ENCODE results near the gene ATP6V0E2.
A peak's percentile ranks its signal among the peaks of the same experiment; 100 is the strongest.

Gene ATP6V0E2

DNA sequence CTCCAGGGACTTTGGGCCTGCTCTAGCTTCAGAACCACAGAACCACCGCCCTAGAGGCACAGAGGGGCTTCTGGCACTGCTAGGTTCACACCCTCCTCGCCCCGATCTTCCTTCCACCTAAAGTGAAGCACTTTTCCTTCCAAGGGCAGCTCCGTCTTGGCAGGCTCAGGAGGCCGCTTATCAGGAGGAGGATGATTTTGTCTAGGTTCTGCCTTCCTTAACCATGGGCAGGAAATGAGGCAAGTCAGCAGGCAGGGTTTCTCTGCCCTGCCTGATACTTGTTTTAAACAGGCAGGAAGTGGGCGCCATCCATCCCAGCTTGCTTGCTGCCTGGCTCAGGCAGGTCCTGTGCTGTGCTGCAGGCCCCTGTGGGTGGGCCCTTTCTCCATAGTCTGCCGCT is 8.3 kb upstream of the ATP6V0E2 start:
- peak overlapping the region; percentile 85 for H3K27ac Mint-ChIP-seq
- peaks cover 8% of the 10 kb centered on the region for H3K36me3 Mint-ChIP-seq (ENCODE audit: low read depth)
- peaks cover 65% of the 10 kb centered on the region for H3K4me1 Mint-ChIP-seq (ENCODE audit: low read depth)
- no peaks in the 10 kb centered on the region for H3K27me3 Mint-ChIP-seq
- H3K4me3 Mint-ChIP-seq, result peak overlapping the region; percentile 3
- no peaks in the 10 kb centered on the region for H3K9me3 Mint-ChIP-seq

DNA sequence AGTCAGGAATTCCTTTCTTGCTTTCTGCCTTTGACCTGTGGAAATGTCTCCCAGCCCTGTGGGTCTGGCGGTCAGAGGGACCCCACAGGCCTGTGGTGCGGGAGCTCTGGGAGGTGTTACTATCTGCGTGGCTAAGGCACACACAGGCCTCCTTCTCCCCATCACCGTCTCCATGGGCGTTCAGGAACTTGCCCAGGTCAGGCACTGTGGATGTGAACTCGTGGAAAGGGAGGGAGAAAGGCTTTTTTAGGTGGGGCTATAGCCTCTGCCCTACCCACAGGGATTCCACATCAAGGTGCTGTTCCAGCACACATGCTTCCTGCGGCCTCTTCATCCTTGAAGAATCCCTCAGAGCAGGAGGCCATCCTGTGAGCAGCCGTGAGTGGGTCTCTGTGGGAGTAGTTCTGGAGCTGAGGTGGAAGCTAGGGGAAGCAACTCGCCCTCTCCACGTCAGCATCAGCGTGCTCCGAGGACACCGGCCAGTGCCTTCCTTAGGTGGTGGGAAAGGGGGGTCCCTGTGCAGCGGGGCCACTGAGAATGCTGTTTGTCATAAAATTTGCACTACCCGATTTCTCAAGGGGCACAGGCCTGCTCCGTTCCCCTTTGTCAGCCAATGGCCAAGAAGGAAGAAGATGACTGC is 7.5 kb upstream of the ATP6V0E2 start:
- no peaks in the 10 kb centered on the region for H3K9me3 Mint-ChIP-seq
- peak overlapping the region; percentile 3 for H3K4me3 Mint-ChIP-seq
- H3K27ac Mint-ChIP-seq, result peak overlapping the region; percentile 86
- no peaks in the 10 kb centered on the region for H3K27me3 Mint-ChIP-seq
- H3K4me1 Mint-ChIP-seq (ENCODE audit: low read depth), result peaks cover 73% of the 10 kb centered on the region
- H3K36me3 Mint-ChIP-seq (ENCODE audit: low read depth), result peaks cover 8% of the 10 kb centered on the region

DNA sequence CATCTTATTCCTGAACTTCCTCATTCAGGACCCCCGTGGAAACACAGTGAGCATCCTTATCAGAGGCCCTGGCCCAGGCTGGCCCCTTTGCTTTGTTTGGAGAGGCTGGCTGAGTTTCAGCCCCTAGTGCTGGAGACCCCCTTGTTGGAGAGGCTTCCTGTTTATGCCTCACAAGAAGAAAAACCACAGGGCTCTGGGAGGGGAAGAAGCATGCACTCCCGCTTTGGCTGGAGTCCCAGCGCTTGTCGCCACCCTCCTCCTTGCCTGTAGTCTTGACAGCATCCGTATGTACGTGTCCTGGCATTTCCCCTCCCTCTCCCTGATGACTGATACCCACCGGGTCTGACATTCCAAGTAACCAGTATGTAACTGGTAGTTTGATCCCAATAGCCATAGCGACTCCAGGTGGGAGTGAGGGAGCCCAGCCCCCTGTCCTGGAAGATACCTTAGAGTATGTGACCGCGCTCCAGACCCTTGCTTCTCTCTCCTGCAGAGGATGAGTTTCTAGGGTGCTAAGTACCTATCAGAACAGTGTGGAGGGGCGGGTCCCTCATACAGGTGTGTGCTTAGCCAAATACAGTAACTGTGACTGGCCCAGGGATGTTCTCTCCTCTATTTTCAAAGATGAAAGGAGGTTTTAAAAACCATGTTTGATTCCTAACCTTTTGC is 6.9 kb upstream of the ATP6V0E2 start:
- Mint-ChIP-seq H3K4me3 (no peak overlapping the region), H3K36me3 (ENCODE audit: low read depth) (peaks cover 12% of the 10 kb centered on the region), H3K27me3 (no peaks in the 10 kb centered on the region), H3K4me1 (ENCODE audit: low read depth) (peaks cover 80% of the 10 kb centered on the region), H3K27ac (peak overlapping the region; percentile 63), H3K9me3 (no peaks in the 10 kb centered on the region)

DNA sequence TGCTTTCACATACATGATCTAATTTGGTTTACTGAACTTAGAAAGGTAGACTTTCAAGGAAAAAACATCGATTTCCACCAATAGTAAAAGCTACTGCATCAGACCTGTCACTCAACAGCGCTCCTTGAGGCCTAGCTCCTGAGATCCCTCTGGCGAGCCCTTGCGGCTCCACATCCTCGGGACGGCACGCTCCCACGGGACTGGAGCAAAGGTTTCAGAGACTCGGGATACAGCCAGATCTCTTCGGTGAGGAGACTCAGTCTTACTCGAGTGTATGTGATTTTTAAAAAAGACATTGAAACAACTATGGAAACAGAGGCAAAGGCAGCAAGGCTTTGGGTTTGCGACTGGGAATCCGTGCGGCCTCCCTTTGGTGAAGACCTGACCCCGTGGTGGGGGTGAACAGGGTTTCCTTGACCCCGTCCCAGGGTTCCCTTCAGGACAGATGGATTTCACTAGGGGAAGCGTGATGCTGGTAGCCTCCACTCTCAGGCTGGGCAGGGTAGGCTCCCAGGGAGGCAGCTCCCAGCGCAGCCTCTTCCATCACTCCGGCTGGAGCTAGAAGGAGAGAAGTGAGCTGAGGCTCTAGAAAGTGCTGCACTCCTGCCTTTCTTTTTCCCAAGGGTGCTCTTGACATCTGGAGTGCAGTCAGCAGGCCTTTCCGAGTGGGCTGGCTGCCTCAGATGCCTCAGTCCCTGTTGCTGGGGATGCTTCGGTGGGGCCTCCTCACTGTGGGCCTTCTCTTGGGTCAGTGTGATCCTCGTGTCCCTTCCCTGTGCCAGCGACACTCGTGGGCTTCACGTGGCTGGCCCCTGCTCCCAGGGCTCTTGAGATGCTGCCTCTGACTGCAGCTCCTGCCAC is 5.8 kb upstream of the ATP6V0E2 start:
- peaks cover 87% of the 10 kb centered on the region for H3K4me1 Mint-ChIP-seq (ENCODE audit: low read depth)

DNA sequence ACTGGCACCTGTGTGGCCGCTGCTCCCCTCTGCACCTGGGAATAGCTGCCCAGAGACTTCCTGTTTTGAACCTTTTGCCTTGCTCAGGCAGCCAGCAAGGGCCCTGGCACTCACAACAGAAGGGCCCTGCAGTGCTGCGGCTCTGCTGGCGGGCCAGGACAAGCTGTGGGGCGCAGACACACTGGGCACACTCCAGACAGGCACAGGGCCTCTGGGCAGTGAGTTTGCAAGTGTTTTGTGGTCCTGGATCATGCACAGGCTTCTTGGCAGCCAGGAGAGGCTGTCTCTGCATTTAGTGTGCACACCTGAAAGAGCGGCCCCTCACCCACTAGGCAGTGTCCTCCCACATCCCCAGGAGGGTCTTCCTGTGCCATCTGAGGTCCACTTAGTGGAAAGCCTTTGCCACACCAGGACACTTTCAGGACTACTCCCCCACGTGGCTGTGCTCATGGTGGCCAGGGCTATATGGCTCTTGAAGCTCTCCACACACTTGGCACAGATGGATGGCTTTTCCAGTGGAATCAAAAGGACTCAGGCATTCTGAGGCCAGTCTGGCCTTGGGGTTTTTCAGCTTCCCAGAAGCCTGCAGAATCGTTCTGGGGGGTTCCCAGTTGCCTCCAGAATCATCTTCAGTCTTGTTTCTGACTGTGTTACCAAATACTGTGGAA is 5.0 kb upstream of the ATP6V0E2 start:
- peak overlapping the region; percentile 70 for H3K27ac Mint-ChIP-seq
- H3K36me3 Mint-ChIP-seq (ENCODE audit: low read depth), result peaks cover 12% of the 10 kb centered on the region
- H3K4me3 Mint-ChIP-seq, result no peak overlapping the region
- no peaks in the 10 kb centered on the region for H3K9me3 Mint-ChIP-seq
- peaks cover 88% of the 10 kb centered on the region for H3K4me1 Mint-ChIP-seq (ENCODE audit: low read depth)
- H3K27me3 Mint-ChIP-seq, result no peaks in the 10 kb centered on the region

More for the DNA sequence above, 5.8 kb upstream of the ATP6V0E2 start:
- no peaks in the 10 kb centered on the region for H3K9me3 Mint-ChIP-seq
- no peaks in the 10 kb centered on the region for H3K27me3 Mint-ChIP-seq
- H3K36me3 Mint-ChIP-seq (ENCODE audit: low read depth), result peaks cover 12% of the 10 kb centered on the region
- peak overlapping the region; percentile 70 for H3K27ac Mint-ChIP-seq
- no peak overlapping the region for H3K4me3 Mint-ChIP-seq

DNA sequence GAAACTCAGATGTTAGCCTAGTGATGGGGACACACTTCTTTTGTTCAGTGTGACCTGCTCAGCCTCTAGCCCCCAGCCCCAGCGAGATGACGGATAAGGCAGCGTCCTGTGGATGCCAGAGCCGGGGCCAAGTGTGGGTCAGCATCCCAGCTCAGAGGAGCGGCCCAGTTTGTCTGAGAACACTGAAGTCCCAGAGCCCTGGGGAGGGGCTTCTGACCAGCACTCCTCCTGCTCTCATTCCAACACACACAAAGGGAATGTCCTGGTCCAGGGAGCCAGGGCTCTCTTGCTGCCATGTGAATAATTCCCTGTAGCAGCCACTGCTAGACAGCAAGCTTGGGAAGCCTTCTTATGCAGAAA is 4.5 kb upstream of the ATP6V0E2 start:
- Mint-ChIP-seq H3K27me3 (no peaks in the 10 kb centered on the region), H3K36me3 (ENCODE audit: low read depth) (peaks cover 12% of the 10 kb centered on the region), H3K4me1 (ENCODE audit: low read depth) (peaks cover 88% of the 10 kb centered on the region), H3K9me3 (no peaks in the 10 kb centered on the region), H3K27ac (peak overlapping the region; percentile 84), H3K4me3 (peak overlapping the region; percentile 67)

DNA sequence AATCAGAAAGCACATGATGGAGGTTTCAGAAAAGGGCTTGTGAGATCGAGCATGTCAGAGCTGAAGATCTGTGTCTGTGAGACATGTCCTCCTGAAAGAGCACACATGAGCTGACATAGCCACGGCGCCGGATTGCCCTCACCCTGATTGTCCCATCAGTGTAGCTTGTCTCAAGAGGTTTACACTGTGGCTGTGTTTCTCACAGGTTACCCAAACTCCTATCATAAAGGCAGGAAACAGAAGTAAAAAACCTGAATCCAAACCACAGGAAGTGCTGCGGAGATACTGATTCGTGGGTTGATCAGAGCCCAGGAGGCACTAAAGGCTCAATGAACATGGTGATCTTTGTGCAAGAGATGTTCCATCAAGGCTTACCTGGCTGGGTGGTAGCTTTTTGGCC is 3.9 kb upstream of the ATP6V0E2 start:
- H3K4me3 Mint-ChIP-seq, result peak overlapping the region; percentile 67
- H3K27ac Mint-ChIP-seq, result peak overlapping the region; percentile 84
- H3K4me1 Mint-ChIP-seq (ENCODE audit: low read depth), result peaks cover 90% of the 10 kb centered on the region
- no peaks in the 10 kb centered on the region for H3K9me3 Mint-ChIP-seq
- no peaks in the 10 kb centered on the region for H3K27me3 Mint-ChIP-seq
- H3K36me3 Mint-ChIP-seq (ENCODE audit: low read depth), result peaks cover 12% of the 10 kb centered on the region

DNA sequence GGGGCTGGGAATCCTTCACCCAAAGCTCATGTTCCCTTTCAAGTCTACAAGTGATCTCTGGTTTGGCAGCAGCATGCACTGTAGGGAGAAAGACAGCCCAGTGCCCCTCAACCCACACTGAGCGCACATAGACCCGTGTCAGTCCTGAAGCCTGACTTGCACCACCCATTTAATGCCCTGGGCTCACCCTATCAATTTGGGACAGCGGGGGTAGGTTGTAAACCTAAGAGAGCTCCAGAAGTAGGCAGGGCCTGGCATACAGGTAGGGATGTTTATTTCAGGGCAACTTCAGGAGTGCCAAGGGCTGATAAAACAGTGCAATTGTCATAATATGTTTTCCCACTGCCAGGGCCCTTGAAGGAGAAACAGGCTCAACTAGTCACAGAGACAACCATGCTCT is 3.5 kb upstream of the ATP6V0E2 start:
- H3K4me1 Mint-ChIP-seq (ENCODE audit: low read depth), result peaks cover 90% of the 10 kb centered on the region
- H3K36me3 Mint-ChIP-seq (ENCODE audit: low read depth), result peaks cover 10% of the 10 kb centered on the region
- no peaks in the 10 kb centered on the region for H3K27me3 Mint-ChIP-seq
- H3K27ac Mint-ChIP-seq, result peak overlapping the region; percentile 84
- peak overlapping the region; percentile 67 for H3K4me3 Mint-ChIP-seq
- no peaks in the 10 kb centered on the region for H3K9me3 Mint-ChIP-seq

DNA sequence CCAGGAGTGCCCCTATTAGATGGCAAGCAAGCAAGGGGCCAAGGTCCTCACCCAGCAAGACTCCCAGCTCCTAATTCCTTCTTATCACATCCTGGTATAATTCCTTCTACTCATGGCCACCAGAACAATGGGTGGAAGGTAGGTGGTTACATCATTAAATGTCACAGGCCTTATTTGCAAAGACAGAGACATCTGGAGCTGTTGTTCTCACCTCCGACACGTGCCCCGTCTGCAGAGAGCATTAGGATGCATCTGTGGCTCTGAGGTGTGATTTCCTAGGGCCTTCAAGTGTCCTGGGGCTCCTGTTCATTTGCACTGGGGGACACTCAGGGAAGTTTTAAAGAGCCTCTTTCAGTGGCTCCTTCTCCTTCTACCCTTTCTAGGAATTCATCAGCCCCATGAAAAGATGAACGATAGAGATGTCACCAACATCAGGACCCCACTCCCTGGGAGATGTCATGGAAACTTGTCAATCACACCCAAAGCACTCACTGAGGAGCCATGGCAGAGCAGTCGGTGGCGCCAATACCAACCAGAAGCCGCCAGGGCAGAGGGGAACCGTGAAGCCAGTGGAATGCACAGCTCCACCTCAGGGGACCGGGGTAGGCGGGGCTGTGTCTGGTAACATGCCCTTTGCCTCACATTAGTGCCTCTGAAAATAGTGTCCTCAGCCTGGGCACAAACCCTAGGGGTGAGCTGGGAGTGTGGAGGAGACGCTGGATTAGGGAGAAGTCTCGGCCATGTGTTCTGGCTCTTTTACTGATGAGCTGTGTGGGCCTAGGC is 2.9 kb upstream of the ATP6V0E2 start:
- Mint-ChIP-seq H3K27ac (peak overlapping the region; percentile 76), H3K4me3 (peak overlapping the region; percentile 12), H3K4me1 (ENCODE audit: low read depth) (peaks cover 90% of the 10 kb centered on the region), H3K9me3 (no peaks in the 10 kb centered on the region), H3K36me3 (ENCODE audit: low read depth) (peaks cover 10% of the 10 kb centered on the region), H3K27me3 (no peaks in the 10 kb centered on the region)

DNA sequence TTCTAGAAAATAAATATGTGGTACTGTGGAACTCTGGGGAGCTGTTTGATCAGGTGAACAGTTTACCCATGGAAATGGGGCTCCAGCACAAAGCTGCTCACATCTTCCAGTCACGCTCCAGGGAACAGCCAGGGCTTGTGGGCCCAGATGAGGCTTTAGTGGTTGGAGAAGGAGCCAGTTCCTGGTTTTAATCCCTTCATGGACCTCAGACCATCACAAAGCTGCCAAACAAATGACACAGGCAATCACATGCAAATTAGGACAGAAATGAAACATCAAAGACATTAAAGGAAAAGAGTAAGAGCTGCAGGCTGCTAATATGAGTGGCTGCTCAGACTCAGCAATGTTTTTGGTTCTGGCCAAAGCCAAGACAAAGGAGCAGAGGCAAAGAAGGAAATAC is 2.2 kb upstream of the ATP6V0E2 start:
- Mint-ChIP-seq H3K27ac (peak overlapping the region; percentile 76), H3K27me3 (no peaks in the 10 kb centered on the region), H3K36me3 (ENCODE audit: low read depth) (peaks cover 12% of the 10 kb centered on the region), H3K4me1 (ENCODE audit: low read depth) (peaks cover 83% of the 10 kb centered on the region), H3K4me3 (peak overlapping the region; percentile 90), H3K9me3 (no peaks in the 10 kb centered on the region)

DNA sequence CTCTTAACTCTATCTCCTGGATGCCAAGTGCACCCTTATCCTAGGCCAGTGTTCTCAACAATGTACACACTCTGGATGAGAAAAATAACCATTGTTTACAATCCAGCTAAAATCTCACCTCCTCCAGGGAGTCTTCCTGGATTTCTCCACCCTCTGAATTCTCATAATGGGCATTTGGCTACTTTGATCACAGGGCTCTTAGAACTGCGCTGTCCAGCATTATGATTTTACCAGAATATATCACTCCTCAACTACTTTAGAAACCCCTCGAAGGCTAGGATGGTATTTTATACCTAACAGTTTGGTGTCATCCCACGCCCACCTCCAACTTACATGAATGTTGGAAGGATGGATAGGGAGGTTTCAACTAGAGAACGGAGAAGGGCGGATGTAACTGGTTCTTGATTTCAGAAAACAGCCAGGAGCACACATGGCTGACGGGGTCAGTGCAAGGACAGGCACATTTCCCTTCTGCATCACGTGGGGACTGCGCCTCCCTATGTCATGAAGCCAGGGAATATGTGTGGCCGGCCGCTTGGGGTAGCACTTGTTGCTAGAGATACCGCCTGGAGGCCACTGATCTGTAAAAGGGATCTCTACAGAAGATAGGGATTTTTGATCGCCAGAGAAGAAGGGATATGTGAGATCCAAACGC is 1.2 kb upstream of the ATP6V0E2 start:
- H3K27ac Mint-ChIP-seq, result peak overlapping the region; percentile 92
- H3K27me3 Mint-ChIP-seq, result no peaks in the 10 kb centered on the region
- H3K4me1 Mint-ChIP-seq (ENCODE audit: low read depth), result peaks cover 74% of the 10 kb centered on the region
- no peaks in the 10 kb centered on the region for H3K9me3 Mint-ChIP-seq
- peak overlapping the region; percentile 90 for H3K4me3 Mint-ChIP-seq
- peaks cover 17% of the 10 kb centered on the region for H3K36me3 Mint-ChIP-seq (ENCODE audit: low read depth)

DNA sequence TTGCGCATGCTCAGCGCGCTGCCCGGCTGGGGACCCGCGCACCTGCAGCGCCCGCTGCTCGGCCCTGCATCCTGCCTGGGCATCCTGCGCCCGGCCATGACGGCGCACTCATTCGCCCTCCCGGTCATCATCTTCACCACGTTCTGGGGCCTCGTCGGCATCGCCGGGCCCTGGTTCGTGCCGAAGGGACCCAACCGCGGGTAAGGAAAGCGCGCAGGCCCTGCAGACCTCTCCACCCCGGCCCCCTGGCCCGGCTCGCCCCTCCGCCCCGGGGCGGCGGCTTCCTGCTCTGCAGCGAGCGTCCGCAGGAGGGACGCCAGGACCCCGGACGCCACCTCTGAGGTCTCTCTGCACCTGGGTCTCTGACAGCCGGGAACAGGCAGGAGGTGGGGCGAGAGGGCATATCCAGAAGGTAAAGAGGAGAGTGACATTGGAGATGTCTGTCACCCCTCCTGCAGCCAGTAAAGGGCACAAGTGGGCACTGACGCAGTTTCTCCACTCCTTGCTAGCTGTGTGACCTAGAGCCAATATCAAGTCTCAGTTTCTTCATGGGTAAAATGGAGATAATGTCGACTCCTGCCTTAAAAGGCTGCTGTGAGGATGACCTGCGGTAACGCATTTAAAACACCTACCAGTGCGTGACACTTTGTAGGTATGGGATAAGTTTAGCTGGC is 338 bp downstream of the ATP6V0E2 start:
- peaks cover 68% of the 10 kb centered on the region for H3K4me1 Mint-ChIP-seq (ENCODE audit: low read depth)
- H3K27me3 Mint-ChIP-seq, result no peaks in the 10 kb centered on the region
- peak overlapping the region; percentile 90 for H3K4me3 Mint-ChIP-seq
- H3K9me3 Mint-ChIP-seq, result no peaks in the 10 kb centered on the region
- peak overlapping the region; percentile 75 for H3K27ac Mint-ChIP-seq
- peaks cover 25% of the 10 kb centered on the region for H3K36me3 Mint-ChIP-seq (ENCODE audit: low read depth)

DNA sequence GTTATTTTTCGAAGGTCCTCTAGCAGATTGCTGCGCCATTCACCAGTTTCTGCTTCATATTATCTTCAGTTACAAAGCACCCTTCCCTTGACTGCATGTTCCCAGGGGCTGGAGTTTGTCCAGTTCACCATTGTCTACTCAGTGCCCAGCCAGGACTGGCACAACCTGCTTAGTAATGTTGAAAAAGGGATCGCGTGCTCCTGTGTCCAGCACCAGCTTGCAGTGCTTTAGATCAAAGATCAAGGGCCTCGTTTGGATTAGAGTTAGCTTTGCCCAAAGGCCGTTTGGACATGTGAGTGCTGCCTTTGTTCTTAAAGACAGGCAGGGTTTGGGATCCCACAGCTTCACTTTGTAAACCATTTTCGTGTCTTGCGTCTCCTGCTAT is 867 bp downstream of the ATP6V0E2 start:
- Mint-ChIP-seq H3K36me3 (ENCODE audit: low read depth) (peaks cover 23% of the 10 kb centered on the region), H3K9me3 (no peaks in the 10 kb centered on the region), H3K27ac (peak overlapping the region; percentile 75), H3K4me3 (peak overlapping the region; percentile 90), H3K27me3 (no peaks in the 10 kb centered on the region), H3K4me1 (ENCODE audit: low read depth) (peaks cover 62% of the 10 kb centered on the region)

Data from stimulated activated naive CD8-positive, alpha-beta T cell treated with anti-CD3 and anti-CD28 coated beads, Interleukin-15, Interleukin-2, amounts not matched to agents 100 ng/mL and 50 ng/mL, for 24 hours (primary cell).